ENCODE measurements around the gene PPFIA2. TPM values are rescaled to one million over a fixed set of nuclear protein-coding genes. Genes with fewer than 3 reads are reported as not detected.
A peak's percentile ranks its signal among the peaks of the same experiment; 100 is the strongest.

The PPFIA2 gene
- total RNA-seq, 1 donor = 4.9 TPM

- H3K4me3 ChIP-seq (ENCODE audit: low read depth, low read length) = no peak overlapping the region
- DNase-seq (ENCODE audit: low read depth) = no peak
- TF ChIP-seq CTCF (IDR thresholded peaks at IDR 0.05; ENCODE audit: insufficient read depth, low read length) = no peak
Observed at GRCh38 chr12:81518638-81519037, 240.5 kb downstream of the PPFIA2 start.

GRCh38 chr12:81517296-81517695 is 241.9 kb downstream of the PPFIA2 start:
- no peak for TF ChIP-seq CTCF (IDR thresholded peaks at IDR 0.05; ENCODE audit: insufficient read depth, low read length)

GRCh38 chr12:81502912-81503695 is 256.0 kb downstream of the PPFIA2 start:
- peak; percentile 87 for DNase-seq (ENCODE audit: low read depth)
- no peak overlapping the region for H3K4me3 ChIP-seq (ENCODE audit: low read depth, low read length)
- no peak for TF ChIP-seq CTCF (IDR thresholded peaks at IDR 0.05; ENCODE audit: insufficient read depth, low read length)

More at GRCh38 chr12:81517296-81517695, 241.9 kb downstream of the PPFIA2 start:
- DNase-seq (ENCODE audit: low read depth) = no peak
- H3K4me3 ChIP-seq (ENCODE audit: low read depth, low read length) = no peak overlapping the region

- DNase-seq (ENCODE audit: low read depth) = no peak
- no peak for TF ChIP-seq CTCF (IDR thresholded peaks at IDR 0.05; ENCODE audit: insufficient read depth, low read length)
- no peak overlapping the region for H3K4me3 ChIP-seq (ENCODE audit: low read depth, low read length)
Observed at GRCh38 chr12:81500788-81501187, 258.4 kb downstream of the PPFIA2 start.

GRCh38 chr12:81499809-81500208 is 259.3 kb downstream of the PPFIA2 start:
- no peak for TF ChIP-seq CTCF (IDR thresholded peaks at IDR 0.05; ENCODE audit: insufficient read depth, low read length)
- no peak for DNase-seq (ENCODE audit: low read depth)

GRCh38 chr12:81492131-81492720 is 266.9 kb downstream of the PPFIA2 start:
- no peak overlapping the region for H3K4me3 ChIP-seq (ENCODE audit: low read depth, low read length)
- no peak for TF ChIP-seq CTCF (IDR thresholded peaks at IDR 0.05; ENCODE audit: insufficient read depth, low read length)
- peak; percentile 4 for DNase-seq (ENCODE audit: low read depth)

More at GRCh38 chr12:81499809-81500208, 259.3 kb downstream of the PPFIA2 start:
- H3K4me3 ChIP-seq (ENCODE audit: low read depth, low read length) = no peak overlapping the region

Data from fibroblast of the aortic adventitia (primary cell).